HG02763 (cell line): ENCODE results near the gene HIVEP1.
"Not testable (repeated sequence)": the region's sequence is repeated elsewhere in the genome, so short reads cannot be mapped to it uniquely, and the experiment has no call there.

ENCODE experiments used
- ATAC-seq: cut with Tn5 transposase; IDR thresholded peaks from one replicate; pipeline ENCODE4 v1.9.1; 2021; ENCODE audit warnings: mild to moderate bottlenecking, moderate library complexity; ENCODE audit not compliant: unreplicated experiment

Gene HIVEP1

GRCh38 chr6:12176782-12177181, 164.7 kb downstream of the HIVEP1 start:
- ATAC-seq: not testable (repeated sequence)

GRCh38 chr6:12178521-12178920, 166.4 kb downstream of the HIVEP1 start:
- no peak for ATAC-seq

GRCh38 chr6:12181481-12181880, 169.4 kb downstream of the HIVEP1 start:
- no peak for ATAC-seq

- ATAC-seq: no peak
Observed at GRCh38 chr6:12182676-12183075, 170.6 kb downstream of the HIVEP1 start.

- ATAC-seq: no peak
Observed at GRCh38 chr6:12185081-12185673, 173.1 kb downstream of the HIVEP1 start.

GRCh38 chr6:12186528-12186927, 174.4 kb downstream of the HIVEP1 start:
- ATAC-seq: no peak

- no peak for ATAC-seq
Observed at GRCh38 chr6:12189150-12189549, 177.0 kb downstream of the HIVEP1 start.

GRCh38 chr6:12189661-12190060, 177.5 kb downstream of the HIVEP1 start:
- no peak for ATAC-seq

- ATAC-seq: no peak
Observed at GRCh38 chr6:12190252-12190651, 178.1 kb downstream of the HIVEP1 start.

GRCh38 chr6:12196326-12196936, 184.3 kb downstream of the HIVEP1 start:
- ATAC-seq: no peak

GRCh38 chr6:12198851-12199250, 186.7 kb downstream of the HIVEP1 start:
- no peak for ATAC-seq

GRCh38 chr6:12200015-12200564, 188.0 kb downstream of the HIVEP1 start:
- no peak for ATAC-seq

- no peak for ATAC-seq
Observed at GRCh38 chr6:12200761-12201160, 188.6 kb downstream of the HIVEP1 start.

GRCh38 chr6:12203001-12203400, 190.9 kb downstream of the HIVEP1 start:
- ATAC-seq: no peak

GRCh38 chr6:12208190-12208589, 196.1 kb downstream of the HIVEP1 start:
- no peak for ATAC-seq

GRCh38 chr6:12208673-12209072, 196.6 kb downstream of the HIVEP1 start:
- ATAC-seq: no peak
